Activated CD4-positive, alpha-beta T cell treated with anti-CD3 and anti-CD28 coated beads, Interleukin-2, amount 50 U/mL, for 1 hour (primary cell): Measurements from ENCODE around the gene FAM170B.

Experiments
- DNase-seq: peaks from one replicate; pipeline ENCODE4 v3.0.0-alpha.2; 2020

Gene FAM170B

GRCh38 chr10:49118430-49119074 is 15.3 kb downstream of the FAM170B start:
- no peak for DNase-seq

- no peak for DNase-seq
Observed at GRCh38 chr10:49117376-49118070, 16.3 kb downstream of the FAM170B start.

- no peak for DNase-seq
Observed at GRCh38 chr10:49116509-49117375, 17.1 kb downstream of the FAM170B start.

- no peak for DNase-seq
Observed at GRCh38 chr10:49115796-49116508, 17.9 kb downstream of the FAM170B start.

- no peak for DNase-seq
Observed at GRCh38 chr10:49115015-49115795, 18.6 kb downstream of the FAM170B start, which contains the start of gene VSTM4. VSTM4 (minus strand) TSS chr10:49115522; CDS start chr10:49115485, 37 bp downstream.

- no peak for DNase-seq
Observed at GRCh38 chr10:49114718-49115014, 19.2 kb downstream of the FAM170B start.

- DNase-seq: no peak
Observed at GRCh38 chr10:49113741-49114141, 20.1 kb downstream of the FAM170B start.

- no peak for DNase-seq
Observed at GRCh38 chr10:49112851-49113250, 21.0 kb downstream of the FAM170B start.

- DNase-seq: no peak
Observed at GRCh38 chr10:49112098-49112497, 21.7 kb downstream of the FAM170B start.

- no peak for DNase-seq
Observed at GRCh38 chr10:49111320-49111698, 22.5 kb downstream of the FAM170B start.

- DNase-seq: no peak
Observed at GRCh38 chr10:49110684-49111319, 23.0 kb downstream of the FAM170B start.

GRCh38 chr10:49109669-49110340 is 24.0 kb downstream of the FAM170B start:
- no peak for DNase-seq

GRCh38 chr10:49108656-49109055 is 25.2 kb downstream of the FAM170B start:
- DNase-seq: no peak

GRCh38 chr10:49107887-49108267 is 25.9 kb downstream of the FAM170B start:
- no peak for DNase-seq

- no peak for DNase-seq
Observed at GRCh38 chr10:49107111-49107886, 26.5 kb downstream of the FAM170B start.

GRCh38 chr10:49106451-49106850 is 27.4 kb downstream of the FAM170B start:
- no peak for DNase-seq

GRCh38 chr10:49105076-49105475 is 28.7 kb downstream of the FAM170B start:
- DNase-seq: no peak

GRCh38 chr10:49104323-49104722 is 29.5 kb downstream of the FAM170B start:
- DNase-seq: no peak

- DNase-seq: no peak
Observed at GRCh38 chr10:49103761-49104160, 30.1 kb downstream of the FAM170B start.

GRCh38 chr10:49099046-49099445 is 34.8 kb downstream of the FAM170B start:
- DNase-seq: no peak
